Epithelial cell of esophagus (primary cell): ENCODE results near the gene CLEC9A.

ENCODE experiments used
- DNase-seq: peaks from one replicate; pipeline ENCODE4 v3.0.0; 2010; ENCODE audit warnings: low read depth
- H3K4me3 ChIP-seq: 2 replicates; pipeline ENCODE4 v1.5.1; 2011; ENCODE audit warnings: mild to moderate bottlenecking, low read length, control low read depth
- CTCF ChIP-seq: IDR thresholded peaks from 2 replicates; pipeline ENCODE4 v1.5.1; 2011; ENCODE audit warnings: low read depth, mild to moderate bottlenecking, low read length, control low read depth, inconsistent platforms; ENCODE audit not compliant: insufficient read depth; ENCODE audit errors: missing control alignments

Gene CLEC9A

DNA sequence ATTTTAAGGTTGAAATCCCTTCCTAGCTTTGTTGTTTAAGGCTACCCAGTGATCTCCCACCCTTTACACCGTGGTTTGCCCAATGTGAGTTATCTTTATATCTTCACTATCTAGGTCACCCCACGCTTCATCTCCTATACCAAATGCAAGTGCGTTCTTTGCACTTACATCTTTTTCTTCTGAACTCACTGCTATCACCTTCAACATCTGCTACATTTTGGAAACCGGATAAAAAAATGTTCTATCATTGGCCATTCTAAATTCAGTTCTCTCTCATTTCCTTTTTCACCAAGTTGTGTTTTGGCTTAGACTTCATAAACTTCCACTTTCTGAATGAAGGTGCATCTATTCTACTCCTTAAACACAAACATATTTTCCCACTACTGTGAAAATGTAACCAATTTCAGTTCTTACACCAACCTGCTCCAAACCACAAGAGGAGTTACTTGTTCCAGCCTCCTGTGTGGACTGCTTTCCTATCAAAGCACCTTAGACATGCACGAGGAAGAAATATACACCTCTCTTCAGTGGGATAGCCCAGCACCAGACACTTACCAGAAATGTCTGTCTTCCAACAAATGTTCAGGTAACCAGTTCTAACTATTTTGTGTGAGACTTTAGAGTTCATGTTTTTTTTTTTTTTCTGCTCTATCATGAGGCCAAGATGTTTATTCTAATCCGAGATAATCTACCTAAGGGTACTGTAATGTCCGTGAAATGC lies 21.9 kb downstream of the CLEC9A start:
- no peak overlapping the region for H3K4me3 ChIP-seq
- no peak for TF ChIP-seq CTCF
- no peak for DNase-seq

DNA sequence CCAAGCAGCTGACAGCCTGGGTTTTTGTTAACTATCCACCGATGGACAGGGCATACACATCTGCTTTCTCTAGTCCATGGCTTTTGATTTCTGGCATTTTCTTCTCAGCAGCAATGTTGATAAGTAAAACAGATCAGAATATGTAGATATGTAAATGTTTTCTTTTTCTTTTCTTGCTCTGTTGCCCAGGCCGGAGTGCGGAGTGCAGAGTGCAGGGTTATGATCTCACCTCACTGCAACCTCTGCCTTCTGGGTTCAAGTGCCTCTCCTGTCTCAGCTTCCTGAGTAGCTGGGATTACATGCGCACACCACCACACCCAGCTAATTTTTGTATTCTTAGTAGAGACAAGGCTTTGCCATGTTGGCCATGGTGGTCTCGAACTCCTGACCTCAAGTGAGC lies 27.9 kb downstream of the CLEC9A start:
- no peak for TF ChIP-seq CTCF
- no peak overlapping the region for H3K4me3 ChIP-seq
- DNase-seq: no peak

- DNase-seq: peak; percentile 15
- H3K4me3 ChIP-seq: no peak overlapping the region
- no peak for TF ChIP-seq CTCF
These were observed 34.8 kb downstream of the CLEC9A start for GRCh38 chr12:10065241-10065640.

- TF ChIP-seq CTCF: no peak
- no peak overlapping the region for H3K4me3 ChIP-seq
- no peak for DNase-seq
These were observed 36.8 kb downstream of the CLEC9A start for GRCh38 chr12:10067264-10067663.

GRCh38 chr12:10067942-10068341 lies 37.5 kb downstream of the CLEC9A start:
- no peak for DNase-seq
- TF ChIP-seq CTCF: no peak
- H3K4me3 ChIP-seq: no peak overlapping the region

DNA sequence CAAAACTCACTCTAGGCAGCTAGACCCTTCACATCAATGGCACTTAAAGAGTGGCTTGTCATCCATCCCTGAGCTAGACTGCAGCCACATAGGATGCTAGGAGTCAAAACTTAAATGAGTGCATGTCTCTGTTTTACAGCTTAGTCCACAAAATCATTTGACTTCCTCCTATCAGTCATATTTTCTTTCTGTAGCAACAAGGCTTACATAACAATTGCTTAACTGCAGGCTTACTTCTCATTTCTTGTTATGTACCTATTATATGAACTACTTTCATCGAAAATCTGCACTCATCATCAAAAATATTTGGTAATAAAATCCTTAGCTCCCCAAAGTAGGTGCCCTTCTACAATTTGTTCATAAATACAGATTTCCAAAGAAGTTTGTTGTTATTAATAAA lies 38.2 kb downstream of the CLEC9A start:
- DNase-seq: peak; percentile 22
- TF ChIP-seq CTCF: no peak
- H3K4me3 ChIP-seq: no peak overlapping the region

DNA sequence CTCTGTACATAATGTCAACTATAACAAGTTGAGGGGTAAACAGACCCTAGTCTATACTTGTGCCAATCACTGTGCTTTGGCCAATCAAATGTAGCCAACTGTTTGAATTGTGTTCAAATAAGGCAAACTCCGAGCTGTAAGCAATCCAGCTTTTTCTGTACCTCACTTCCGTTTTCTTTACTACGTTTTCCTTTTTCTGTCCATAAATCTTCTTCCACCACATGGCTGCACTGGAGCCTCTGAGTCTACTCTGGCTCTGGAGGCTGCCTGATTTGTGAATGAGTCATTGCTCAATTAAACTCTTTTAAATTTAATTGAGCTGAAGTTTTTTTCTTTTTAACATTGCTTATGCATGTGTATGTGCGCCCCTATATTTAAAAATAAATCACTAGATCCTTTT lies 38.6 kb downstream of the CLEC9A start:
- H3K4me3 ChIP-seq: no peak overlapping the region
- peak; percentile 8 for DNase-seq
- no peak for TF ChIP-seq CTCF
